GM13977 (cell line): ENCODE data around the gene DBNDD1.

Experiments used
- DNase-seq: peaks from one replicate; pipeline ENCODE4 v3.0.0; 2012; ENCODE audit warnings: low spot score
- CTCF ChIP-seq: IDR thresholded peaks from 2 replicates; pipeline ENCODE4 v1.5.1; 2012; ENCODE audit warnings: mild to moderate bottlenecking, control low read depth; ENCODE audit not compliant: insufficient read depth; ENCODE audit errors: extremely low read depth, missing control alignments
- in situ Hi-C: fragments of 300-500 bp; cut with MboI; formaldehyde crosslinking; loops from one replicate; pipeline ENCODE4 v1.12.0; 2022; ENCODE audit warnings: low sequenced_read_pairs, low pct_unique_long_range_greater_than_20kb, mixed read lengths, inconsistent platforms; ENCODE audit not compliant: unreplicated experiment

DBNDD1 gene

GRCh38 chr16:89962754-89963498 lies 56.3 kb downstream of the DBNDD1 start:
- in situ Hi-C loops: no loop called here
- no peak for TF ChIP-seq CTCF
- no peak for DNase-seq

DNA sequence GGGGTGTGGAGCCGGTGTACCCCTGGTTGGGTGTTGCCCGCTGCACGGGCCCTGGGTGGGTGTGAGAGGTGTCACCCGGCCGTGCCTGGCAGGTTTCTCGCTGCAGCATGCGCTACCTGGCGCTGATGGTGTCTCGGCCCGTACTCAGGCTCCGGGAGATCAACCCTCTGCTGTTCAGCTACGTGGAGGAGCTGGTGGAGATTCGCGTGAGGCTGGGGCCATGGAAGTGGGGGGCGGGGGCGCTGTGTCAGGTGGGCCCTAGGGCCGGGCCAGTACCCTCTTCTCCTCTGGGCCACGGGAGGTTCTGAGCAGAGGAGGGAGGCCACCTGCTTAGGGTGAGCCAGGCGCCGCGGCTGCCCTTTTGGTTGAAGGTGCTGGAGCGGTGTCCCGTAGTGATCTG lies 57.3 kb downstream of the DBNDD1 start:
- in situ Hi-C loops: no loop called here
- DNase-seq: no peak
- TF ChIP-seq CTCF: no peak

DNA sequence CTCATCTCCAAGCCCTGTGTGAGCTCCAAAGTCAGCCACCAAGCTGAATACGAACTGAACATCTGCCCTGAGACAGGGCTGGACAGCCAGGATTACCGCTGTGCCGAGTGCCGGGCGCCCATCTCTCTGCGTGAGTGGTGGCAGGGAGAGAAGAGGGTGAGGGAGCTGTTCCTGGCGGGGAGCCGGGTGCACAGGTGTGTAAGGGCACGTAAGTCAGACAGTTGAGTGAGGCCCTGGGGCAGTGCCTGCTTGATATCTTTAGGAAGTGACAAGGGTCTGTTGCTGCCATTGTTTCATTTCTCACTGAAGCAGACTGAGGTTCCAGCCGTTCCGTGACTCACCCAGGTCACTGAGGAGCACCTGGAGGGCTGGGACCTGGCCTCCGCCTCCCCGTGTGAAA lies 58.3 kb downstream of the DBNDD1 start:
- no peak for DNase-seq
- in situ Hi-C loops: no loop called here
- TF ChIP-seq CTCF: no peak

- TF ChIP-seq CTCF: no peak
- in situ Hi-C loops: no loop called here
- DNase-seq: no peak
These were observed 60.7 kb downstream of the DBNDD1 start for GRCh38 chr16:89958596-89958995.

DNA sequence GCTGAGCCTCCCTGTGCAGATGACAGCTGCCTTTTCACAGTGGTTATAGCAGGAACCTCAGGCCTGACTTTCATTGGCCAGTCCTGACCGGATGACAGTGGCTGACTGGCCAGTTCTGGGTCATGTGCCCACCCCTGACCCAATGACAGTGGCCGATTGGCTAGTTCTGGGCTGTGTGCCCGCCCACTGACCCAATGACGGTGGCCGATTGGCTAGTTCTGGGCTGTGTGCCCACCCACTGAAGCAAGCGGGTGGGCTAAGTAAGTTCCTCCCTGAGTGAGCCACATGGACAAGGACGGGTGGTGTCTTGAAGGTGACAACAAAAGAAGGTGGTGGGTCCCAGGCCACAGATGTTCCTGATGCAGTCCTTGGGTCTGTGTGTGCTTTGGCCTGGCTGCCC lies 61.2 kb downstream of the DBNDD1 start:
- DNase-seq: no peak
- TF ChIP-seq CTCF: no peak
- in situ Hi-C loops: no loop called here

DNA sequence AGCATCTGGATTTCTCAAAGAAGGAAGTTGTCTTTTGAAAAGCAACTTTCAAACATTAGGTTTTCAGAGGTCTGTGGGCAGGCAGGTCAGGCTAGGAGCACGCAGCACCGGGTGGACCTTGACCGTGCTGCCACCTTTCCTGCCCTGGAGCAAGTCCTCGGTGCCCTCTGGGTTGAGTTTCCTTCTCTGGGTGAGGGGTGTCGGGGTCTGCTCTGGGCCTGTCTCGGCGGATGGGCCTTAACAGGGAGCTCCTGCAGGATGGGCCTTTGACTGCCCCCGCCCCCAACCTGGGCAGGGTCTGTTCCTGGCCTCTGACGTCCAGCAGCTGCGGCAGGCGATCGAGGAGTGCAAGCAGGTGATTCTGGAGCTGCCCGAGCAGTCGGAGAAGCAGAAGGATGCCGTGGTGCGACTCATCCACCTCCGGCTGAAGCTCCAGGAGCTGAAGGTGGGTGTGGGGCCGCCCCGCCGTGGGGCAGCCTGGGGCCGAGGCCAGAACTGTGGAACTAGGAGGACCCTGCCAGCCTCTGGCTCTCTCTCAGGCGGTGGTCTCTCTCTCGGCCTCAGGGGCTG lies 62.0 kb downstream of the DBNDD1 start:
- no peak for DNase-seq
- TF ChIP-seq CTCF: no peak
- in situ Hi-C loops: no loop called here
